Dedifferentiated amniotic fluid mesenchymal stem cell (primary cell): ENCODE measurements around the gene PSMB10.
"Not testable (repeated sequence)": the region's sequence is repeated elsewhere in the genome, so short reads cannot be mapped to it uniquely, and the experiment has no call there.

Experiments
- DNase-seq: peaks from one replicate; pipeline ENCODE4 v3.0.0-alpha.2; 2016; ENCODE audit errors: extremely low spot score

Gene PSMB10

DNA sequence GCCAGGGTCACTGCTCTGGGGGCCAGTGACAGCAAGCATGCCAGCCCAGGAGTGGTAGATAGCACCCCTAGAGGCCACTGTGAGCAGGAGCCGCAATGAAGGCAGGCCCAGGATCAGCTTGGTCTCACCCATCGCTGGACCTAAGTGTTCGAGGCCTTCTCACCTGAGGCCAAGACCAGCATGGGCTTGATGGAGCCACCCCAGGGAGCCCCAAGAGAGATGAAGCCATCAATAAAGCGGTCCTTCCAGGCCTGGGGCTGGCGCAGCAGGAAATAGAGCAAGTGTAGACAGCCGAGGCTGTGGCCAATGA, 5.5 kb upstream of the PSMB10 start:
- no peak for DNase-seq

DNA sequence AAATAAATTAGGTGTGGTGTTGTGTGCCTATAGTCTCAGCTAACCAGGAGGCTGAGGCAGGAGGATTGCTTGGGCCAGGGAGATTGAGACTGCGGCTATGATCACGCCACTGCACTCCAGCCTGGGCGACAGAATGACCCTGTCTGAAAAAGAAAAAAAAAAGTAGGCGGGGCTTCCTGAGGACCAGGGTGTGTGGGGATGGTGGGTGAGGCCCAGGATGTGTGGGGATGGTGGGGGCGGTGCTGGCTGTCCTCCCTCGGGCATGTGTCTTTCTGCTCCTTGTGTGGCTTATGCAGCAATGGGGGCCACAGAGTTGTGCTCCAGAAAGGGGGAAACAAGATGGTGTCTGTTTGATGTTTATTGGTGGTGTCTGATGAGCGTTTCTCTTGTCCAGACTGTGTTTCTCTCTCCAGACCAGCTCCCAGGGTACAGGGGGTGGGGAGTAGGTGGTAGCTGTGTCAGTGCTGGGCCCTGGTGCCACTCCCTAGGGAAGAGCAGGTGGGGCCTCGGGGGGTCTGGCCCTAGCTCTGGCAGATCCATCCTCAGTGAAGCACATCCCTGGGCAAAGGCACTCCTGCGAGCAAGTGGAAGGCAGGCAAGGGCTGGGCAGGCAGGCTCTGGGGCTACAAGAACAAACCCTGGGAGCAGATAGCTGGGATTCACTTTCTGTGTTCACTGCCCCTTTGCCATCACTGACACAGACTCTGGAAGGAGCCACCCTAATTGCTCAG, 5.0 kb upstream of the PSMB10 start:
- DNase-seq = no peak

DNA sequence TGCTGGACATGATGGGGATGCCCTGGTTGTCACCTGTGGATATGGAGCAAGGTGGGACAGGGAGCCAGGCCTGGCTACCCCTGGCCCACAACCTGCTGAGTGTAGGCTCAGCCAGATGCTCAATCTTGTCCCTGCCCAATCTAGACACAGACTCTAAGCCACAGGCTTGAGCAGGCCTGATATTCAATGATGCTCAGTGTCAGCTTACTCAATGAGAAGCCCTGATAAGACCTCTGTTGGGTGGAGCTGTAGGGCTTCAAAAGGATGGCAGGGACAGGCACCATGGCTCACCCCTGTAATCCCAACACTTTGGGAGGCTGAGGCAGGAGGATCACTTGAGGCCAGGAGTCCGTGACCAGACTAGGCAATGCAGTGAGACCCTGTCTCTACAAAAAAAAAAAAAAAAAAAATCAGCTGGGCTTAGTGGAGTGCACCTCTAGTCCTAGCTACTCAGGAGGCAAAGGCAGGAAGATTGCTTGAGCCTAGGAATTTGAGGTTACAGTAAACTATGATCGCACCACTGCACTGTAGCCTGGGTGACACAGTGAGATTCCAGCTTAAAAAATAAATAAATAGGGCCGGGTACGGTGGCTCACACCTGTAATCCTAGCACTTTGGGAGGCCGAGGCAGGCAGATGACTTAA, 3.9 kb upstream of the PSMB10 start:
- DNase-seq = no peak

DNA sequence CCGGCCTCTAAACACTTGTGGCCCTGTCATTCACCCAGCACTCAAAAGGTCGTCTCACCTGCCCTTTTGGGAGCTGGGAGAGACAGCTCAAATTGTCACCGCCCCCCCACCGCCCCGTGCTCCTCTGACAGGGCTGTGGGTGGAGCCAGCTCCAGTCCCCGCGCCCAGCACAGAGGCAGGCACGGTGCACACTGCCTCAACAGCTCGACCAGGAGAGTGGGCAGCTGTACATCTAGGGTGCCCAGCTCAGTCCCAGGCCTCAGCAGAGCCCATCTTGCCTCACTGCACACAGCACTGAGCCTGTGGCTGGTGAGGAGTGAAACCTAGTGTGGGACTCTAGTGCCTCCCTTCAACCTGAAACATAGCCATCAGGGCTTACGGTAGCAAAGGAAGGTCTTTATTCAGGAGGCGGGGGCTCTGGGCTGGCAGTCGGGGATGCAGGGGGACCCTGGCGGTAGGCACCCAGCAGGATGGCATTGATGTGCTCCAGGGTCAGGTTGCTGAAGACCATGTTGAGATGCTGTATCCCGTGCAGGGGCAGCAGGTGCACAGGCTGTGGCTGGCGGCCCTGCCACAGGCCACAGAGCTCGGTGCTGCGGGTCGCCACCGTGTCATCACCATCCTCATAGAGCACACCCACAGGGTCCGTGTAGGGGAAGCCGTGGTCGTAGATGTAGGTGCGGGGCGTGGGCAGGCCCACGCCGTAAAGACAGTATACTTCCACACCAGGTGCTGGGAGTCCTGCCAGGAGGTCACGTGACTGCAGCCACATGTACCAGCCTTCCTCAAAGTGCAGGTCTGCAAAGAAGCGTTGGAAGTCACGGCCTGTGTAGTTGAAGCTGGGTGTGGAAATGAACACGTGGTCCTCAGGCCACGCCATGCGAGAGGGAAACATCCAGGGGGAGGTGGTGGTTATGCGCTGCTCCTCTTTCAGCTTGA, 3.1 kb upstream of the PSMB10 start:
- DNase-seq = no peak

DNA sequence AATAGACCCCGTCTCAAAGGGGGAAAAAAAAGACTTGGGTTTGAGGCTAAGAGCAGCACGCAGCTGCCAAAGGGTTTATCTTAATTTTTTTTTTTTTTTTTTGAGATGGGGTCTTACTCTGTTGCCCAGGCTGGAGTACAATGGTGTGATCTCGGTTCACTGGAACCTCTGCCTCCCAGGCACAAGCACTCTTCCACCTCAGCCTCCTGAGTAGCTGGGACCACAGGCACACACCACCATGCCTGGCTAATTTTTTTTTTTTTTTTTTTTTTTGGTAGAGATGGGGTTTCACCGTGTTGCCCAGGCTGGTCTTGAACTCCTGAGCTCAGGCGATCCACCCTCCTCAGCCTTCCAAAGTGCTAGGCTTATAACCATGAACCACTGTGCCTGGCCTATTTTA, 1.1 kb upstream of the PSMB10 start:
- not testable (repeated sequence) for DNase-seq

DNA sequence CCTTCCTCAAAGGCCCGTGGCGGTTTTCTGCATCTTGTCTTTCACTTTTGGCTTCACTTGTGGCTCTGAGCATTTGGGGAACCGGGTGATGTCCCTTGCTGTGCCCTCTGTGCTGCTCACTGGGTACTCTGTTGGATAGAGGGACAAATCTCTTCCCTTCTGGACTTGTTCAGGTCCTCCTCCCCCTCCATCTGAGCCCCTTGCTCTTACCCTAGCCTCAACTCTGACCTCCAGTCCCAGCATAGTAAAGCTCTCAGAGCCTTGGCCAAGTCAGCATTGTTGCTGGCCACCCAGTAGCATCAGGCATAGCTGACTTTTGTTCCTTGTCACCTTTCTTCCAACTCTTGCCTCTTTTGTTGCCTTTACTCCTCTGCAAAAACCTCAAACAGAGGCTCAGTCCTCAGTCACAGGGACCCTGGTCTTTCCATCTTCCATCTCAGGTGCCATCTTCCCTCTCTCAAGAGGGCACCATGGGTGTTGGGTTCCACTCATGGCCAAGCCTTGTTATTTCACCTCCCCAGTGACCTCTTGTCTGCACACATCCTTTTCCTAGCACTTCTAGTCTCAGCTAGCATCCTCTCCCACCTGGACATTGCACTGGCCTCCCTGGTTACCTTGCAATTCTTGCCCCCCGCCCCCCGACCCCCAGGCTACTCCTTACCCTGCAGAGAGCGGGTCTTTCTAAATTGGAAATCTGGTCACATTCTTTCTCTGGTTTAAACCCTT, 393 bp upstream of the PSMB10 start:
- peak; percentile 77 for DNase-seq

DNA sequence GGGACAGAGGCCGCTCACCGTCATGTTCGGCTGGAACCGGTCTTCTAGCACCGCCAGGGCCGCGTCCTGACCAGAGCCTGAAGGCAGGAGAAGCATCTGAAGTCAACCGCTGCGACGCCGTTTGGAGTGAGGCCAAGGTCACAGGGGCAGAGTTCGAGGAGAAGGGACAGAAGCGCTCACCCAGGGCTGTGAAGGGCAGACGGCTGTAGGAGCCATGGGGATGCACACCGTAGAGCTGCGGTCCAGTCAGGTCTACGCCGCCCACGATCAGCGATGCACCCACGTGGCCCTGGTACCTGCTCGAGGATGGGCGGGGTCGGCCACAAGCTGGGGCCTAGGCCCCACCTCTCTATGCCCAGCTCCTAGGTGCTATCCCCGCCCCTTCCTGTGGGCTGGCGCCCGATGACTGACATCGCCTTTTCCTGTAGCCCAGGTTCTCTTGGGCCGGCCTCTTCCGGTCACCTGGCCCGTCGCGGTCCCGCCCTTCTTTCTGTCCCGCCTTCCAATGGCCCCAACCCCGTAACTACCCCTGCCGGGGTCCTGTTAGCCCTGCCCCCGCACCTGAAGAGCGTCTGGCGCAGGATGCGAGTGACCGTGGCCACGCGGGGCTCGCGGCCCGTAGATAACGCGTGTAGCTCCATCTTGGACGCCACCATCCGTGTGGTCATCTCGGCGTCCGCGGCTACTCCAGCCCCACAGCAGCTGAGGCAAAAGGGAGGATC, 1.1 kb downstream of the PSMB10 start:
- DNase-seq = peak; percentile 81

DNA sequence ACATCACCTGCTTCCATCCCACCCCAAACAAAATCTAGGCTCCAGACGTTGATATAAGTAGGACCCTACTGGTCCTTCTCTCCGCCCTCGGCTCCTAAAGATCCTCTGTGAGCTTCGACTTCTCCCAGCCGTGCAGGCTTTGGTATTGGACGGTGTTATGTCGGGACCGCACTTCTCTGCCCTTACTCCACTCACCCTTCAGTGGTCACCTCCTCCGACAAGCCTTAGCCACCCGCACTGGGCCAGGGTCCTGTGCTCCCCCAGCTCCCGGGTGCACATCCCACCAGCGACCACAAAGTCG, 1.6 kb downstream of the PSMB10 start:
- no peak for DNase-seq

DNA sequence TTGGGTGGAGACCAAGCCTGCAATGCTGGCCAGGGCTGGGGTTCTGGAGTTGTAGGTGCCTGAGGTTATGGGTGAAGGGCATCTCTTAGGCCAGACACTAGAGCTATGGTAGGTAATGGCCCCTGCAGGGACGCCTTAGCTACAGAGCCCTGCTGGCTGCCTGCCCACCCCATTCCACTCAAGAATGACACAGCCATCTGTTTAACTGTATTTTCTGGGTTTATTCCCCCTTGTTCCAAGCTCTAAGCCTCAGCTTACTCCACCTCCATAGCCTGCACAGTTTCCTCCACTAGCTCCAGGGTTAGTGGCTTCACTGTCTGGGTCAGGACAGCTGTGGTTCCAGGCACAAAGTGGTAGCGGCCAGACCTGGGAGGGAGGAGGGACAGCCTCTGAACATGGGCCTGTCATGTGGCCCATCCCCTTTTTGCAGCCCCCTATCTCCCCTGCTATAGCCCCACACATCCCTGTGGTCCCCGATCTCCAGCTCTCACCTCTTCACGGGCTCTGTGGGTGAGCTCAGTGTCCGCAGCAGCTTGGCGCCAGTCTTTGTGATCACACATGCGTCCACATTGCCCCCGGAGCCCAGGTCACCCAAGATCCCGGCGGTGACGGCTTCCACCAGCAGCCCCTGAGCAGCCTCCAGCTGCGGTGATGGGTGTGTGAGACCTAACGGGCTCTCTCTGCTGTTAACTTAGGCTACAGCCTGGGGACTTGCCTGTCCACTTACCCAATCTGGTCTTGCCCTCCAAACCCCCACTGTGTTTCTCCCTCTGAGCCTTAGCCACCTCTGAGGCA, 2.1 kb downstream of the PSMB10 start:
- no peak for DNase-seq

DNA sequence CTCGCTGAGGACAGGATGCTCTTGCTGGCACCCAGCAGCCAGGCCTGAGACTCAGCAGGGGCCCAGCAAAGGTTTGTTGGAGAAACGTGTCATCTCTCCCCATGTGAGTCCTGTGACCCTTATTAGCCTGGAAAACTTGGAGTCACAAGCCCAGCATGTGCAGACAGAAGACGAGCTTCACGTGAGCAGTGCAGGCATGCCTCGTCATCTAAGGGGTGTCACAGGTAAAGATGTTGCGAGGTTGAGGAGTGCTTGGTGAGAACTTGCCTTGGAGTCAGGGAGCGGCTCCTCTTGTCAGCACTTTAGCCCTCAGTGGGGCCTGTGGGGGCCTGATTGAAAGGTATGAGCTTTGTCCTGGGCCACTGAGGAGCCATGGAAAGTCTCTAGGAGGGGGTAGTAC, 2.8 kb downstream of the PSMB10 start:
- no peak for DNase-seq

DNA sequence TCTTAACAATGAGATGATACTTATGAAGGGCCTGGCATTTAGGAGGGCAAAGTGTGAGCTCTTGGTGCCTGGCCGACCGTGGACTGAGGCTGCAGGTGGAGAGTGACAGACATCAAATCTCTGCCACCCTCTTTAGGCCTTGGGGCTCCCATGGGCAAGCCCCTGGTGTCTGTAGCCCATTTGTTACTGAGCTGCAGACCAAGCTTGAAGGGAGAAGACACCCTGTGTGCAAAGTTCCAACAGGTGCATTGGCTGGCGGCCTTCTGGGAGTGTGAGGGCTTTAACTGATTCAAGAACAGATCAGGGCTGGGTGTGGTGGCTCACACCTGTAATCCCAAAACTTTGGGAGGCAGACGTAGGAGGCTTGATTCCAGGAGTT, 4.2 kb downstream of the PSMB10 start:
- DNase-seq = no peak

DNA sequence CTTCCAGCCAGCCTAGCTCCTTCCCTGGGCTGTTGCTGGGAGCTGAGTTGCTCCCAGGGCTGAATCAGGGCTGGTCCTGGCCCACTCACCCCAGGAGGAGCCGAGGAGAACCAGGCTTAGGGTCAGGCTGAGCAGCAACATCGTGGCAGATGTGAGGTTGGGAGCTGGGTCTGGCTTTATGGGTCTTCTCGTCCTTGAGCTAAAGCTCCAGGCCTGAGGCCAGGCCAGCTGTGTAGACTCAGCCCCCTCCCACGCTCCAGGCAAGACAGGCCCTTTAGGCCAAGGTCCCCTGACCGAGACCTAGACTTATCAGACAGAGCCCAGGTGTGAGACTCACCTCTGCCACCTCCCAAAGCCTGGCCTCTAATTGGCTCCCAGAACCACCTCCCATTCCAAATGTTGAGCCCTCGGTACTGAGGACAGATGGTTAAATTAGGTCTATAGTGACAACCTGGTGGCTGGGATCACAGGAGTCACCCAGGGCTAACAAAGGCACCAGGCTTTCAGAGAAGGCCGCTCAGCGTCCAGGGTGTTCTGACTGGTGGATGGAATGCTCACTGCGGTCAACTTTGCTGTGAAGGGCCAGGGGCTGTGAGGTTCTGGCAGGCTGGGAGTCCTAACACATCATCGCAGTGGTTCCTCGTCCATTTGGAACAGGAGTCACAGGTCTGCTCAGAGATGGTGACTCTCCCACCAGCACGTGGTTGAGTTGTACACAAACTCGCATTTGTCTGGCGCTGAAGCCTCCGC, 4.8 kb downstream of the PSMB10 start, which contains the start of gene CTRL:
Gene CTRL, minus strand, starts transcription at position 151 of the 750 bp plus-strand sequence. Its CDS starts 10 bp downstream, at position 141.
- no peak for DNase-seq

DNA sequence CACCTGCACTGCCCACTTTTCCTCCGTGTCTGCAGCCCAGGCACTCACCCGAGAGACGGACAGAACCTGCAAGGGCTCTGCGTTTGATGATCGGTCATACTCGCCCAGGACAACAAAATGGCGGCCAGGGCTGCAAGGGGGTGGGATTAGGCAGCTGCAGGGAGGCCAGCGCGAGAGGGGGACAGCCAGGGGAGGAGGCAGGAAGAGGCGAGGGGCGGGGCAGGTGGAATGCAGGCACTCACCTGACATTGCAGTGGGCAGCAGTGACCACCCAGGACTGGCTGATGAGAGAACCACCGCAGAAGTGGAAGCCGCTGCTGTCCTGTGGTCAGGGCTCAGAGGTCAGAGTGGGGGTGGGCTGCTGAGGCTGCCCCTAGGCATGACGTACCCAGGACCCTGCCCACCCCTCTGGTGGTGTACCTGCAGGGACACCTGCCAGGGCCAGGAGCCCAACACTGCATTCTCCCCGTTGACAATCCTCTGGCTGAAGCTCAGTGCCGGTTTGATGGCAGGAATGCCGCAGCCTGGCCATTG, 5.9 kb downstream of the PSMB10 start:
- DNase-seq = no peak

DNA sequence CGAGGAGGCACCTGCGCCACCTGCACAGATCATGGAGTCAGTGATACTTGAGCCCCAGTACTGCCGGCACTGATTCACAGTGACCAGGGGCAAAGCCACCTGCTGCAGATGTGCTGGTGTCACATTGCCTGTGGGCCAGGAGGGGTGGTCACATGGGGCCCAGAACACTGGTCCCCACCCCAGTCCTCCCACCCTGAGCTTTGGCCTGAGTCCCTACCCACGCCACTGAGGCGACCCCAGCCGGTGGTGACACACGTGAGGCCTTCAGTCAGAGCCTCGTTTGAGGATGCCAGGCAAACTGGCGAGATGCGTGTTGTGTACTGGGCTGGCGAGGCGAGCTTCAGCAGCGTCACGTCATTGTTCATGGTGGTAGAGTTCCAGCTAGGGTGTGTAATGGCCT, 6.5 kb downstream of the PSMB10 start:
- DNase-seq = no peak

DNA sequence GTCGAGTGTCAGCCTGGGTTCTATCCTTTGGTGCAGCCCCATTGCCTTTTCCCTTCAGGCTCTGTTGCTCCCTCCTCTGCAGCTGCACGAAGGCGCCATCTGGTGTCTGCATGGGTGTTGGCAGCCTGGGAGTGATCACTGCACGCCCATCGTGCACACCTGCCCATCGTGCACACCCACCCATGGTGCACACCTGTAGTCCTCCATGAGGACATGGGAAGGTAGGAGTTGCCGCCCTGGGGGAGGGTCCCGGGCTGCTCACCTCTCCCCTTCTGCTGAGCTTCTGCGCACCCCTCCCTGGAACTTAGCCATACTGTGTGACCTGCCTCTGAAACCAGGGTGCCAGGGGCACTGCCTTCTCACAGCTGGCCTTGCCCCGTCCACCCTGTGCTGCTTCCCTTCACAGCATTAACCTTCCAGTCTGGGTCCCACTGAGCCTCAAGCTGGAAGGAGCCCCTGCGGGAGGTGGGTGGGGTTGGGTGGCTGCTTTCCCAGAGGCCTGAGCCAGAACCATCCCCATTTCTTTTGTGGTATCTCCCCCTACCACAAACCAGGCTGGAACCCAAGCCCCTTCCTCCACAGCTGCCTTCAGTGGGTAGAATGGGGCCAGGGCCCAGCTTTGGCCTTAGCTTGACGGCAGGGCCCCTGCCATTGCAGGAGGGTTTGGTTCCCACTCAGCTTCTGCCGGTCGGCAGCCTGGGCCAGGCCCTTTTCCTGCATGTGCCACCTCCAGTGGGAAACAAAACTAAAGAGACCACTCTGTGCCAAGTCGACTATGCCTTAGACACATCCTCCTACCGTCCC, 7.9 kb downstream of the PSMB10 start:
- DNase-seq = no peak

DNA sequence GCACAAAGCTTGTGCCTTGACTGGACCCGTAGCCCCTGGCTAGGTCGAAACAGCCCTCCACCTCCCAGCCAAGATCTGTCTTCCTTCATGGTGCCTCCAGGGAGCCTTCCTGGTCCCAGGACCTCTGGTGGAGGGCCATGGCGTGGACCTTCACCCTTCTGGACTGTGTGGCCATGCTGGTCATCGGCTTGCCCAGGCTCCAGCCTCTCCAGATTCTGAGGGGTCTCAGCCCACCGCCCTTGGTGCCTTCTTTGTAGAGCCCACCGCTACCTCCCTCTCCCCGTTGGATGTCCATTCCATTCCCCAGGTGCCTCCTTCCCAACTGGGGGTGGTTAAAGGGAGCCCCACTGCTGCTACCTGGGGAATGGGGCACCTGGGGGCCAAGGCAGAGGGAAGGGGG, 8.5 kb downstream of the PSMB10 start:
- no peak for DNase-seq

DNA sequence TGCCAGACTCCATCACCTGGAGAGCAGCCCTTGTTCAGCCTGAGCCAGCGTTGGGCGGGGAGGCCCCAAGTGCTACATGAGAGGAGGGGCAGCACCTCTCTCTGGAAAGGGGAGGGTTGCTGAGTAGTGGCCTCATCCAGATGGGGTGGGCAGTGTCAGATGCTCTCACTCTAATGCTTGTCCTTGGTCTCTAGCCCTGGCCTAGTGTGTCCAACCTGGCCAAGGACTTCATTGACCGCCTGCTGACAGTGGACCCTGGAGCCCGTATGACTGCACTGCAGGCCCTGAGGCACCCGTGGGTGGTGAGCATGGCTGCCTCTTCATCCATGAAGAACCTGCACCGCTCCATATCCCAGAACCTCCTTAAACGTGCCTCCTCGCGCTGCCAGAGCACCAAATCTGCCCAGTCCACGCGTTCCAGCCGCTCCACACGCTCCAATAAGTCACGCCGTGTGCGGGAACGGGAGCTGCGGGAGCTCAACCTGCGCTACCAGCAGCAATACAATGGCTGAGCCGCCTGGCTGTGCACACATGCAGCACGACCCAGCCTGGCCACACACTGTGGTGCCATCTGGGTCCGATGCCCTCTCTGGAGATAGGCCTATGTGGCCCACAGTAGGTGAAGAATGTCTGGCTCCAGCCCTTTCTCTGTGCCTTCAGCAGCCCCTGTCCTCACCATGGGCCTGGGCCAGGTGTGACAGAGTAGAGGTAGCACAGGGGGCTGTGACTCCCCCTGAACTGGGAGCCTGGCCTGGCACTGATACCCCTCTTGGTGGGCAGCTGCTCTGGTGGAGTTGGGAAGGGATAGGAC, 9.3 kb downstream of the PSMB10 start:
- no peak for DNase-seq

DNA sequence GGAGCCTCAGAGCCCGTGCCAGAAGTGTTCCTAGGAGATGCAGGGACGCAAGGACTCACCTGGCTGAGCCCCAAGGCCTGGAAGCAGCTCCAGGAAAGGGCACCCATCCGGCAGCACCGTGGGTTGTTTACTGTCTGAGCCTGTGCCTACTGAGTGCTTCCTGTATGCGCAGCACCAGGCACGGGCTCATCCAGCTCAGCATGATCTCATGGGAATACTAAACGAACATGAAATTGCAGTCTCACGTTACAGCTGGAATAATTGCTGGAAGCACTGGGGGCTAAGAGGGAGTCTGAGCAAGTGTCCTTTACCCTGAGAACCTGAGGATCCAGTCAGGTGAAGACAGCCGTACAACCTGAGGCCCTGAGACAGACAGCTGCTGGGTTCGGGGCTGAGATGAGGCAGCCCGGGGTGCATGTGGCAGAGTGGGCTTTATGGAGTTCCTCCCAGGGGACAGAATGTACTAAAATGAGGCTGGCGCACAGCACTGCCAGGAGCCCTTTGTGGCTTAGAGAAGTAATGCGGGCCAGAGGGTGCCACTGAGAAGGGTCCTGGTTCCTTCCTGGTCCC, 10.4 kb downstream of the PSMB10 start:
- DNase-seq = no peak
